Measurements from ENCODE around the gene SCN10A. TPM values are rescaled to one million over a fixed set of nuclear protein-coding genes. Genes with fewer than 3 reads are reported as not detected.

Gene SCN10A
- total and polyA plus RNA-seq, 5 experiments from 2014 or later, result not detected

DNA sequence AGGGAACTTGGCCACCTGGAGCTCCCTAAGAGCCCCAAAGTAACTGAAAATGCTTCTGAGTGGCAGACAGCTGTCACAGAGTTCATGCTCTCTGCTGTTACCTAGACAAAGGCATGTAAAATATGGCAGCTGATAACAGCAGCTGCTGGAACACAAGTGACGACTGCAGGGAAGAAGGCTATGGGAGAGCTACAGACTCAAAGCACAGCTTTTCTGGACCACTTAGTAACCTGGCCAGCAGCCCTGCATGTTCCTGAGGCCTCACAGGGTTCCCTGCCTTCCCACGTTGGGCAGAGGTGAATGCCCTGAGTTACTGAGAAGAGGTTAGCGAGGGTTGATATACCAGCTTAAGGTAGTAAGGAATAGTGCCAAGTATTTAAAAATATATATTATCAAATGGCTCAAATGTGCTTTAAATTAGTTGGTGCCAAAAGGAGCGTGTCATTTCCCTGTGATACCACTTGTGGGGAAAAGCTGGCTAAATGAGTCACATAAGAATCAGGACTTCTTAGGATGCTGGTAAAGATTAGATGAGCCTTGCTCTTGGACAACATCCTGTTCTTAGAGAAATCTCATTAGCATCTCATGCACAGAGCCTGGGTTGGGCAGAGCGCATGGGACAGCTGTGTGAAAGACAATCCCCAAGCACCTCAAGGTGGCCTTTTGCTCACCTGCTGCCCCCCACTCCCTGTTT, 90.1 kb downstream of the SCN10A start:
- H3K4me3 Mint-ChIP-seq, result no peak overlapping the region
- no peak overlapping the region for H3K27ac Mint-ChIP-seq
- H3K27me3 Mint-ChIP-seq, result peaks cover 10 to 32% (median 25%) of the 10 kb centered on the region in 5 donors
- H3K4me1 Mint-ChIP-seq, result peaks cover 0 to 3% (median 0%) of the 10 kb centered on the region in 4 donors
- no peaks in the 10 kb centered on the region for H3K36me3 Mint-ChIP-seq
- H3K9me3 Mint-ChIP-seq, result no peaks in the 10 kb centered on the region
- DNase-seq (no peak), ATAC-seq (no peak)
- POLR2A ChIA-PET, result no interaction called here

GRCh38 chr3:38724392-38724736, 91.7 kb downstream of the SCN10A start:
- H3K4me1 Mint-ChIP-seq, result peaks cover 0 to 3% (median 0%) of the 10 kb centered on the region in 4 donors
- H3K4me3 Mint-ChIP-seq, result no peak overlapping the region
- H3K27ac Mint-ChIP-seq, result no peak overlapping the region
- peaks cover 11 to 36% (median 25%) of the 10 kb centered on the region in 5 donors for H3K27me3 Mint-ChIP-seq
- H3K36me3 Mint-ChIP-seq, result no peaks in the 10 kb centered on the region
- POLR2A ChIA-PET, result no interaction called here
- H3K9me3 Mint-ChIP-seq, result no peaks in the 10 kb centered on the region
- ATAC-seq (no peak), DNase-seq (no peak)

DNA sequence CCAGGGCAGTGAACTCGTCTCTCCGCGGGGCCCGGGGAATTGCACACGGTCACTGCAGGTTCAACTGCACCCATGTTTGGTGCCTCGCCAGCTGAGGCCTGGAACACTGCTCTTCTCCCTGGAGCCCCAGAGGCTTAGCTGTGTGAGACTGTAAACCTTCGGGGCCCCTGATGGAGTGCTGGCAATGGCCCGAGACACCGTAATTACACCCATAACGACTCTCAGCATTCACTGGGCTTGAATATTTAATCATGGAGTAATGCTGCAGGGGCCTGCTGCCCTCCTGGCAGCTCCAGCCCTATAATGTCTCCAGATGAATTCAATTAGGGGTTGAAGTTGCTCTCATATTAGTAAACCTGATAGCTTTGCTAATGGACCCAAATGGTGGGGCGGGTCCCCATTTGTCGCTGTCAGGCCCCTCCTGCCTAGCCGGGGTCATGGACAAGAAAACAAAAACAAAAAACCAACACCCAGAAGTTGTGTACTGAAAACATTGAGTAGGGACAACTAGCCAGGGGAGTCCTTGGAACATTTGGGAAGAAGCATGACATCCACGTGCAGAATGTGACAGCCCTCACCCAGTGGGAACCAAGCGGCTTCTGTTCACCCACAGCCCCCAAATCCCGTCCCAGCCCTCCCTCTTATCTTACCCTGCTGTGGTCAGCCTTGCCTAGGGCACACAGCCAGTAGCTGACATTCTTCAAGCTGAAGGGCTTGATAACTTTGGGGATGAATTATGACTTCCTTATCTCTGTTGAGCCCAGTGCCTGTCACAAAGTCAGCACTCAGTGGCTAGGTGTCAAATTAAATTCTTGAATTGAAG, 92.2 kb downstream of the SCN10A start:
- POLR2A ChIA-PET, result no interaction called here
- Mint-ChIP-seq H3K4me3 (no peak overlapping the region), H3K27me3 (peaks cover 10 to 36% (median 22%) of the 10 kb centered on the region in 5 donors), H3K27ac (no peak overlapping the region), H3K36me3 (no peaks in the 10 kb centered on the region), H3K4me1 (peaks cover 0 to 3% (median 0%) of the 10 kb centered on the region in 4 donors), H3K9me3 (no peaks in the 10 kb centered on the region)
- no peak for DNase-seq
- ATAC-seq, result no peak

GRCh38 chr3:38722781-38723568, 93.0 kb downstream of the SCN10A start:
- Mint-ChIP-seq H3K9me3 (no peaks in the 10 kb centered on the region), H3K36me3 (no peaks in the 10 kb centered on the region), H3K4me1 (peaks cover 0 to 5% (median 0%) of the 10 kb centered on the region in 4 donors), H3K4me3 (no peak overlapping the region), H3K27ac (no peak overlapping the region), H3K27me3 (peaks cover 6 to 36% (median 15%) of the 10 kb centered on the region in 5 donors)
- DNase-seq (no peak), ATAC-seq (no peak)
- POLR2A ChIA-PET, result no interaction called here

GRCh38 chr3:38721207-38721772, 94.7 kb downstream of the SCN10A start:
- POLR2A ChIA-PET, result no interaction called here
- H3K9me3 Mint-ChIP-seq, result no peaks in the 10 kb centered on the region
- DNase-seq (no peak), ATAC-seq (no peak)
- peaks cover 3 to 30% (median 6%) of the 10 kb centered on the region in 5 donors for H3K27me3 Mint-ChIP-seq
- no peak overlapping the region for H3K27ac Mint-ChIP-seq
- no peak overlapping the region for H3K4me3 Mint-ChIP-seq
- H3K4me1 Mint-ChIP-seq, result peaks cover 0 to 2% (median 0%) of the 10 kb centered on the region in 4 donors
- no peaks in the 10 kb centered on the region for H3K36me3 Mint-ChIP-seq

DNA sequence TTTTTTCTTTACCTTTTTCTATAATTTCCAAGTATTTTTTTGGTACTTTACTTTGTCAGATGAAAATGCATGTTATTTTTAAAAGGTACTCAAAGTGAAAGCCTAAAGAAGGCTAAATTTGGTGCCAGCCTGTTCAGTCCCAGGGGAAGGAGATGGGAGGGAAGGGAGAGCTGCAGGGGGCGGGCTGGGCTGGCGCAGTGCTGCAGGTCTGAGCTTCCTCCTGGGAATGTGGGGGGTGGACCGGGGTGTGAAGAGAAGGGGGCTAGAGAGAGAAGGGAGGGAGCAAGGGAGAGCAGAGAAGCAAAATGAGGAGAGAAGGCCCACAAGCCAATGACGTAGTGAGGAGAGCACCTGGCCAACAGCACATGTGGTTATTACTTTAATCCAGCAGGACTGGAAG, 95.6 kb downstream of the SCN10A start:
- ATAC-seq (no peak), DNase-seq (no peak)
- peaks cover 0 to 2% (median 0%) of the 10 kb centered on the region in 4 donors for H3K4me1 Mint-ChIP-seq
- no peak overlapping the region for H3K4me3 Mint-ChIP-seq
- POLR2A ChIA-PET, result no interaction called here
- H3K36me3 Mint-ChIP-seq, result no peaks in the 10 kb centered on the region
- peaks cover 0 to 28% (median 6%) of the 10 kb centered on the region in 5 donors for H3K27me3 Mint-ChIP-seq
- no peak overlapping the region for H3K27ac Mint-ChIP-seq
- no peaks in the 10 kb centered on the region for H3K9me3 Mint-ChIP-seq

DNA sequence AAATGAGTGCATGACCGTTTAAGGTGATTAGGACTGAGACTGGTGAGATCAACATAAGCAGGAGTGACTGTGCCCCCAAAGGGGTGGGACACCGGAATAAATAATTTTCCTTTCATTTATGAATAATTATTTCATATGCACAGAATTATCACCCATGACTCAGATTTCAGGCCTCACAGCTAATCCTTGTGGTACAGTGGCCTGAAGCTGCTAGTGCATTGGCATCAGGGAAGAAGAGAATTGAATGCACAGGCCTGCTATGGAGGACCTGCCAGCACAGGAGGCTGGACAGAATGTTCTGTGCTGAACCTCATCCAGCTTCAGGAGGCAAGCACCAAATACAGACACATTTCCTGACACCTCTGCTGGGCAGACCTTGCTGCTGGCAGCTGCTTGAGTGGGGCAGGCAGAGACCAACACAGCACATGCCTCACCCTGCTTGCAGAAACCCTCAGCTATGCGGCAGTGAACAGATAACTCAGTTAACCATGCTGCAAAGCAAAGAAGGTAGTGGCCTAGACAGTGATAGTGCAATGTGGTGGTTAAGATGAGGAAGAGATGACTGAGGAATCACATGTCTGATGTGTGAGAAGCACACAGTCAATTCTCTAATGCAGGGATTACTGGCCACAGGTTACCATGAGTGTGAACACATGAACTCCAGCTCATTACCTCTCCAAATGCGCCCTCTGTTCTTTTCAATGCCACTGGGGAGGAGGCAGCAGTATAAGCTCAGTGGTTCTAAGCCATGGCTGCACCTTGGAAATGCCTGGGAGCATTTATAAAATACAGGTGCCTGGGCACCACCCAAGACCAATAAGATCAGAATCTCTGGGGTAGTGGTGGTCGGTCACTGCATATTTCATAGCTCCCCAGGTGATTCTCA, 98.4 kb downstream of the SCN10A start:
- Mint-ChIP-seq H3K4me1 (peaks cover 0 to 2% (median 0%) of the 10 kb centered on the region in 4 donors), H3K4me3 (no peak overlapping the region), H3K27ac (no peak overlapping the region), H3K36me3 (no peaks in the 10 kb centered on the region), H3K27me3 (peaks cover 2 to 10% (median 8%) of the 10 kb centered on the region in 5 donors), H3K9me3 (no peaks in the 10 kb centered on the region)
- DNase-seq, result no peak
- peak in 1 of 2 donors; percentile 8 for ATAC-seq
- POLR2A ChIA-PET, result no interaction called here

DNA sequence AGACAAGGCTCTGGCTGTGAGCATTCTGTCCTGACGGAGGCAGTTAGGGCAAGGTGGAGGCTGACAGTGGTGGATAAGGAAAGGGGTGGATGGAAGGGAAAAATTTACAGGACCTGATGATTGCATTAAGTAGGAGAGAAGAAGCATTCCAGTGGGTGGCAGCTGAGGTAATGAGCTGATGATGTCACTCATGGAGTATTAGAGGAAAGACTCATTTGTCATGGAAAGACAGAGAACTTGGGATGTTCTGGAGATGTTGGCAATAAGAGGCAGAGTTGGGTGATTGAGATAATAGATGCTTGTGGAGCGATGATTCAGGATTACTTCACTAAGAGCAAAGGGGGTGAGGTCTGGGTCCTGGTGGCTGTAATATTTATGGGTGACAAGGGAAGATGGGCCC, 102.9 kb downstream of the SCN10A start:
- H3K27ac Mint-ChIP-seq, result no peak overlapping the region
- H3K4me3 Mint-ChIP-seq, result no peak overlapping the region
- peaks cover 0 to 2% (median 0%) of the 10 kb centered on the region in 9 donors for H3K9me3 Mint-ChIP-seq
- ATAC-seq, result no peak
- no peaks in the 10 kb centered on the region for H3K36me3 Mint-ChIP-seq
- no peaks in the 10 kb centered on the region for H3K4me1 Mint-ChIP-seq
- DNase-seq, result no peak
- POLR2A ChIA-PET, result no interaction called here
- peaks cover 7 to 40% (median 17%) of the 10 kb centered on the region in 5 donors for H3K27me3 Mint-ChIP-seq

DNA sequence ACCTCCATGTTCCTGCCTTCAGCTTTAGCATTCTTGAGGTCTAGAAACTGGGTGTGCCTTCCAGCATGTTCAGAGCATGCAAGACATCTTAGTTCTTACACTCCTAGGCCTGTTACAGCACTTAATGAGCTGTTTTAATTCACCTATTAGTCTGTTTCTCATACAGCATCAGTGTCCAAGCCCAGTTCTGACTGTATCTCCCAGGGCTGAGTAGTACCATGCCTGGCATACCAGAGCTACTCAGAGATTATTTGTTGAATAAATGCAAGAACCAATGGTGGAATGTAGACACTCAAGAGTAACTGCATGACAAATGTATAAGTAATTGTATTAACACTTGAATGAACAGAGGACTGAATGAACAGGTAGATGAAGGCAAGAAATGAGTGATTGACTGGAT, 104.7 kb downstream of the SCN10A start:
- H3K36me3 Mint-ChIP-seq, result no peaks in the 10 kb centered on the region
- POLR2A ChIA-PET, result no interaction called here
- DNase-seq (no peak), ATAC-seq (no peak)
- peaks cover 0 to 2% (median 0%) of the 10 kb centered on the region in 9 donors for H3K9me3 Mint-ChIP-seq
- H3K27ac Mint-ChIP-seq, result no peak overlapping the region
- no peaks in the 10 kb centered on the region for H3K4me1 Mint-ChIP-seq
- peaks cover 11 to 41% (median 21%) of the 10 kb centered on the region in 5 donors for H3K27me3 Mint-ChIP-seq
- H3K4me3 Mint-ChIP-seq, result no peak overlapping the region

DNA sequence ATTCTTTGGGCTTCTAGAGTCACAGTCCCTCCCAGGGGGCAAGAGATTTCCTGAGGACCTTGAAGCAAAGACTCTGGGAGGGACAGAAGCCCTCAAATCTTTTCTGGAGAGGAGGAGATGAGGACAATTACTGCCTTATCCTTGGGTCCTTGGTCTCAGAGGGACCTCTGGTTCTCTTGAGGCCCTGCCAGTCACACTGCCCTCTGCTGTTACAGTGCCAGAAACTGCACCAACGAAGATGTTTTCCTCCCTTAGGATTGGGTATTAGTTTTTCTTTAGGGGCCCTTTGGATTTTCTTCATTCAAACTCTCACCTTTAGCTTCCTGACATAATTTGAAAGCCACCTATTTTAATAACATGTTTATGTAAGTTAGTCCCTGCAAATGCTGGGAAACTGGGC, 108.3 kb downstream of the SCN10A start:
- Mint-ChIP-seq H3K27me3 (peaks cover 11 to 34% (median 26%) of the 10 kb centered on the region in 5 donors), H3K9me3 (peaks cover 0 to 2% (median 0%) of the 10 kb centered on the region in 9 donors), H3K36me3 (no peaks in the 10 kb centered on the region), H3K27ac (no peak overlapping the region), H3K4me1 (no peaks in the 10 kb centered on the region), H3K4me3 (no peak overlapping the region)
- no peak for DNase-seq
- POLR2A ChIA-PET, result no interaction called here
- ATAC-seq, result no peak

- Mint-ChIP-seq H3K9me3 (peaks cover 0 to 2% (median 0%) of the 10 kb centered on the region in 9 donors), H3K27ac (no peak overlapping the region), H3K36me3 (no peaks in the 10 kb centered on the region), H3K4me1 (no peaks in the 10 kb centered on the region), H3K4me3 (no peak overlapping the region), H3K27me3 (peaks cover 11 to 33% (median 26%) of the 10 kb centered on the region in 5 donors)
- no peak for DNase-seq
- no peak for ATAC-seq
- POLR2A ChIA-PET, result no interaction called here
Observed at GRCh38 chr3:38706961-38707360, 109.1 kb downstream of the SCN10A start.

GRCh38 chr3:38702231-38702630, 113.8 kb downstream of the SCN10A start:
- H3K4me1 Mint-ChIP-seq, result no peaks in the 10 kb centered on the region
- no peaks in the 10 kb centered on the region for H3K9me3 Mint-ChIP-seq
- no peak for ATAC-seq
- H3K36me3 Mint-ChIP-seq, result no peaks in the 10 kb centered on the region
- POLR2A ChIA-PET, result no interaction called here
- H3K27me3 Mint-ChIP-seq, result peaks cover 0 to 22% (median 9%) of the 10 kb centered on the region in 5 donors
- DNase-seq, result no peak
- H3K27ac Mint-ChIP-seq, result no peak overlapping the region
- no peak overlapping the region for H3K4me3 Mint-ChIP-seq

All from naive thymus-derived CD8-positive, alpha-beta T cell (primary cell).